ENCODE measurements around the gene KIF1A.

Gene KIF1A

GRCh38 chr2:240720686-240721595 is 99.1 kb downstream of the KIF1A start:
- no peak for DNase-seq (ENCODE audit: low read depth in 2 of 2)

DNA sequence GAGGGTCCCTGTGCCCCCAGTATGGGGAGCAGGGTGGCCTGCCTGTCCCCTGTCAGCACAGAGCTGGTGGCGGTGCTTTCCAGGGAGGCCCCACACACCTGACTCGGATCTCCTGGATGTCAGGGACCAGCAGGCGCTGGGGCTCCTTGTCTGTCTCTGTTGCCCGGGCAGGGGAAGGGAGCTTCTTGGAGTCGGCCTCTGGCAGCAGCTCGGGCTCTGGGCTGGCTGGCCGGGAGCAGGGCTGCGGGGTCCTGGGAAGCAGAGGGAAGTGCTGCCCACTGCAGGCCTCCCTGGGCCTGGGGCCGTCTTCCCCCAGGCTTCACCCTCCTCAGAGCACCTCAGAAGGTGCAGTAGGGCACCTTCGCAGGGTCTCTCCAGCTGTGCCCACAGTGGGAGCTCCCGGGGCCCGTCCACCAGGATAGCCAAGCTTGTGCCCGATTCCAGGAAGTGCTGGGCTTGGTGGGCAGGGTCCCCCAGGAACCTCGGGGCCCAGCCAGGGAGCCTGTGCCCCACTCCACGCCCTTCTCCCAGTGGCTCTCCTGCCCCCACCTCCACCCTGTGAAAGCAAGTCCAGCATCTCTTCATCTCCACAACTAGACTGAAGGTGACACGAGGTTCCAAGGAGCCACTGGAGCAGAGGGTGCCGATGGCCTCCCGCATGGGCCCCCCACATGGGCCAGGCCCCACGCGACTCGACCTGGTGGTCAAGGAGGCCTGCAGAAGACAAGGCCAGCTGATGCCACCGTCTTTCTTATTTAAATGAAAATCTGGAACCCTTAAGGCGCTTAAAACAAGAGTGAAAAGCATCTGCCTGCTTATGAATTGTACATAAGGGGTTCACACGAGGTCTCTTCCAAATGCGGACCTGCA is 100.1 kb downstream of the KIF1A start:
- DNase-seq (ENCODE audit: low read depth in 2 of 2) = no peak

DNA sequence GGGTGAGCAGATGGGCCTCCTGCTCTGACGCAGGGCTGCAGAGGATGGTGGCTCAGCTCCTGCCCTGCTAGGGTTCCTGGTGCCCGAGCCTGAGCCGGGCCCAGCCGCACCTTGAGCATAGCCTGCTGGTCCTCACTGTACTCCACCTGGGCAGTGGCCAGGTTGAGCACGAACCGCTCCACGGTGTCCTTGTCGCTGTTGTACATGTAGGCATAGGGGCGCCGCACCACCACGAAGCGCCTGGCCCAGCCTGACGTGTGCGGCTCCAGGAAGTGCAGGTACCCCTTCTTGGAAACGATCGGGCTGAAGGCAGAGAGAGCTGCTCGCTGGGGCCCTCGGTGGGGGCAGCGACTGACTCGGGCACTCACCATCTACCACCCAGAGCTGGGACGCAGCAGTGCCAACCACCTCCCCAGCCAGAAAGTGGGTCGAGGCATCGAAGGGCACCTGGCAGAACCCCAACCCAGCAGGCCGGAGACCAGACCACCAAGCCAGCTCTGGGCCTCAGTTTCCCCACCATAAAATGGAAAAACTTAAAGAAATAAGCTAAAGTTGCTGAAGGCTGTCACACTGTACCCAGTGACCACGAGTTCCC is 101.0 kb downstream of the KIF1A start:
- no peak for DNase-seq (ENCODE audit: low read depth in 2 of 2)

DNA sequence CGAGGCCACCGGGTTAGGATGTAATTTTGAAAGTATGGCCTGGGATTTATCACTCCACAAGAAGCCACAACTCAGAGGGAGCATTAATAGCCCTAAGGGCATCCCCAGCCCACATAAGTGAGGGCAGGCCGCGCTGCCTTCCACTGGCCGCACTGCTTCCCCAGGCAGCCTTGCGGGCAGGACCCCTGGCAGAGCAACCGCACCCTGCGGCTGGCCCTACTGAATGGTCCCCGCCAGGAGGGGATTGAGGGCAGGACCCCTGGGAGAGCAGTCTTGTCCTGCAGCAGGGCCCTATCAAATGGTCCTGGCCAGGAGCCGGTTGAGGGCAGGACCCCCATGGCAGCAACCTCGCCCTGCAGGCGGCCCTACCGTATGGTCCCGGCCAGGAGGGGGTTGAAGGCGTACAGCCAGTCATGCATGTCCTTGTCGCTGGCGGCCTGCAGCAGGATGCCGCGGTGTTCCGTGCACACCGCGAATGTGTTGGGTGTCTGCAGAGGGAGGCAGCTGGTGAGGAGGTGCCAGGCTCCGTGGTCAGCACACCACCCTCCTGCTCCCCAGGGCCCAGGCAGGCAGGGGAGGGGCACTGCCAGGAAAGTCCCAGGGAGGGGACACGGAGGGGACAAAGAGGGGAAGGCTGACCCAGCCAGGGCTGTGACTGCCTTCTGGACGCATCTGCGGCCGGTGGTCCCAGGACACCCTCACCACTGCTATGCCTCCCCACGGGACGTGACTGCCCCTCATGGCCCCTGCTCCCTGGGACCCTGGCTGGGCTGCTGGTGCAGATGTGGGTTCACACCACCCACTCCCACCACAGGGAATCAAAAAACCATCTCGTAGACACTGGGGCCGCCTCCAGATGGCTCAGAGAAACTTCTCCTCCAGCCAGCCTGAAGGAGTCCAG is 102.1 kb downstream of the KIF1A start:
- DNase-seq (ENCODE audit: low read depth in 2 of 2) = no peak

DNA sequence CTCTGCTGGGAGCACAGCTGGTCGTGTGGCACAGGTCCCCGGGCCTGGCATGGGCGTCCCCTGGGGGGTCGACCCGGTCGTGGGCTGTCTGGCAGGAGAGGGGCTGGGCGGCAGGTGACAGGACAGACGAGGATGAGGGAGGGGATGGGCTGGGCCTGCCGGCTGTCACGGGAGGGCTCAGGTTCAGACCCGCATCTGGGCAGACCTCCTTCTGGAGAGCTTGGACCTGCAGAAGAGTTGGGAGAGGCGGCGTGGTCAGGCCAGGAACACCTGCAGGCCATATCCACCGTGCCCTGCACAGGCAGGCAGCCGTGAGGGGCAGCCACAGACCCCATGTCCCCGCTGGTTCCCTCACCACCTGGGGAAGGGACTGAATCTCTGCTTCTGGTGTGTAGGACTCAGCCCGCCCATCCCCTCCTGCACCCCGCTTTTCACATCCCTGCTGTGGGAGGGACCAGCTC is 102.8 kb downstream of the KIF1A start:
- DNase-seq (ENCODE audit: low read depth in 2 of 2) = no peak

DNA sequence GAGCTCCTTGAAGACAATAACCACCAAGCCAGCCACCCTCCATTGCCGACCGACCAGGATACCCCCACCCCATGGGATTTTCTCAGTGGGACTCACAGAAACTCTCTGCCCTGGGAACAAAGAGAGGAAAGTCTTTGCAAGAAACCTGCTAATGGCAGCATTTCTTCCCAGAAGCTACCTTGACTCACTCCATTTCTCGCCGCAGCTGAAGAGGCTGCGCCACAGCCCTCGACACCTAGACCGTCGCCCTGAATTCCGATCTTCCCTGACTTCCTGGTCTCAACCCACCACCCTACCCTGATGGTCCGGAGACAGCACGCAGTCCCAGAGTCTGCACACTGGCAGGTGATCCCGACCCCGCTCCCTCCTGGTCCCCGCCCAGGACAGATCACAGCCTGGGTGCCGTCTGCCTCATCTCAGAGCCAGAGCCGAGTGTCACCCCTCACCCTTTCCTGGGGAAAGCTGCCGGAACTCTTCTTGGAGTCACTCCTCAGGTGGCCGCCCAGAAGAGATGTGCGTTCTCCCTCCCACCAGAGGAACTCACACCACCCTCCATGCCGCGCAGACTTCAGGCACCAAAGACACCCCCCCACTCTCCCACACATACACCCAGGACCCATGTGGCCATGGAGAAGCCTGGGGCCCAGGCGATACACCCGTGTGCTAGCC is 103.8 kb downstream of the KIF1A start:
- DNase-seq (ENCODE audit: low read depth in 2 of 2) = no peak

- no peak for DNase-seq (ENCODE audit: low read depth in 2 of 2)
Observed at GRCh38 chr2:240714747-240715725, 105.0 kb downstream of the KIF1A start.

GRCh38 chr2:240713928-240714746 is 105.9 kb downstream of the KIF1A start:
- no peak for DNase-seq (ENCODE audit: low read depth in 2 of 2)

DNA sequence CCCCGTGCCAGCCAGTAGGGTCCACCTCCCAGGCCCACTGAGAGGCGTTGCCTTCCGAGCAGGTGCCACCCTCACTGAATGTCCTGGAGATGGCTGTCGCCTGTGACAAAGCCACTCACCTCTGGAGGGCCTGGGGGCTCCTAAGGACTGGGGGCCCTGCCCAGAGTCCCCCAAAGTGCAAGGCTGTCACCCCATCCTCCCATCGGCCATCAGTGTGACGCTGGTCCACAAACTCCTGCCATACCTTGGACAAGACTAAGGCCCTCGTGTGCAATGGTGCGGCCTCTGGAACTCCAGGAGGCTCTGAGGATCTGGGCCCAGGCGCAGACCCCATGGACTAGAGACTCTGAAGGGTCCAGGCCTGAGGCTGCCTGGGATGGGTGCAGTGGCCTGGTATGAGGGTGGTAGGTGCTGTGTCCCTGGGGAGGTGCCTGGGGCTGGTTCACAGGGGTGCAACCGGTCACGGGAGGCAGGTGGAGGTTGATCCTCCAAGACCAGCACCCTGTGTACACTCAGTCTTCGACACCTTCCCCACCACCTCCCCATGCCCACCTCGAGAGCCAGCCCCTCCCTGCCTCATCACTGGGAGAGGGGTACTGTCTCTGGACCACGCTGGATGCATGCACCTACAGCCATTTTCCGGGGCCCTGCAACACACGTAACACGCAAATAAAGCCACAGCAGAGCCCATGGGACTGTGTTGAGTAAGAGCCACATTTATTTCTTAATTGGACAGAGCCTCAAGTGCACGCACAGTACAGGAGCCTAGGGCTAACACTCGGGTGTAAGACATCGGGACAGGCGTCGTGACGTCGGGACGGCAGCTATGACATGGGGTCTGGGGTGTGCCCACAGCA is 106.7 kb downstream of the KIF1A start:
- DNase-seq (ENCODE audit: low read depth in 2 of 2) = no peak

DNA sequence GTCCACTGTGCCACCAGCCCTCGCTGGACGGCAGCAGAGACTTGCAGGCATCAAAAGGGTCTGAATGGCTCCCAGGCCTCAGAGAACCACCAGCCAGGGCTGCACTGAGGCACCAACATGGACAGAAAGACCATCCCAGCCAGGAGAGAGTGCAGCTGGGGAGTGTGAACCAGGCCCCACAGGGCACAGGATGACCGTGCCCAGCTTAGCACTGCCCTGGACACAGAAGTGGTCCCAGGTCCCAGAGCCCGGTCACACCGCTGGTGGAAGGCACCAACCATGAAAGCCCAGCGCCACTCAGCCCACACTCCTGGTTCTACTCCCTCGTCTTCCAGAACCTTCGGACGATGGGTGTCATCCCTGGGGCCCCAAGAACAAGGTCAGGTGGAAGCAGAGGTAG is 107.9 kb downstream of the KIF1A start:
- no peak for DNase-seq (ENCODE audit: low read depth in 2 of 2)

DNA sequence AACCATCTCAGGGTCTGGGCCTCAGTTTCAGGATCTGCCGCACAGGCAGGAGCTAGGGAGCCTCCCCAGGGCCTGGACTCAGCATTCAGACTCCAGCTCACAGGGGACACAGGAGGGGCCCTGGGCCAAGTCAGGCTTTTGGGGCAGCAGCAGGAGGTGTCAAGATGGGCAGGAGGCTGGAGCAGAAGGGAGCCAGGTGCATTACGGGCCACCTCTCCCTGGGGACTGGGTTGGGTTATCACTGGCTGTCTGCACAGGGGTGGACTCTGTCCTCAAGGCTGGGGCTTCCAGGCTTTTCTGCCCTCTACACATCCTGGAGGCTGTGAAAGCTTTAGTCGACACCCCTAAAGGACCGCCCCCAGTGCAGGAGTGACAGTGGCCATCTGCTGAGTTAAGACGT is 108.3 kb downstream of the KIF1A start:
- no peak for DNase-seq (ENCODE audit: low read depth in 2 of 2)

GRCh38 chr2:240711296-240711695 is 108.7 kb downstream of the KIF1A start:
- no peak for DNase-seq (ENCODE audit: low read depth in 2 of 2)

DNA sequence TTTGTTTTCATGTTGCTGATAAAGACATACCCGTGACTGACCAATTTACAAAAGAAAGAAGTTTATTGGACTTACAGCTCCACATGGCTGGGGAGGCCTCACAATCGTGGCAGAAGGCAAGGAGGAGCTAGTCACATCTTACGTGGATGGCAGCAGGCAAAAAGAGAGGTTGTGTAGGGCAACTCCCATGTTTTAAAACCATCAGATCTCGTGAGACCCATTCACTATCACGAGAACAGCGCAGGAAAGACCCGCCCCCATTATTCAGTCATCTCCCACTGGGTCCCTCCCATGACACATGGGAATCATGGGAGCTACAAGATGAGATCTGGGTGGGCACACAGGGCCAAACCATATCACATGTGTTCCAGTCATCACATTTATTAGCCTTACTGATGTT is 111.6 kb downstream of the KIF1A start:
- no peak for DNase-seq (ENCODE audit: low read depth in 2 of 2)

- DNase-seq (ENCODE audit: low read depth in 2 of 2) = no peak
Observed at GRCh38 chr2:240707821-240708220, 112.2 kb downstream of the KIF1A start.

GRCh38 chr2:240707043-240707756 is 112.8 kb downstream of the KIF1A start:
- DNase-seq (ENCODE audit: low read depth in 2 of 2) = no peak

DNA sequence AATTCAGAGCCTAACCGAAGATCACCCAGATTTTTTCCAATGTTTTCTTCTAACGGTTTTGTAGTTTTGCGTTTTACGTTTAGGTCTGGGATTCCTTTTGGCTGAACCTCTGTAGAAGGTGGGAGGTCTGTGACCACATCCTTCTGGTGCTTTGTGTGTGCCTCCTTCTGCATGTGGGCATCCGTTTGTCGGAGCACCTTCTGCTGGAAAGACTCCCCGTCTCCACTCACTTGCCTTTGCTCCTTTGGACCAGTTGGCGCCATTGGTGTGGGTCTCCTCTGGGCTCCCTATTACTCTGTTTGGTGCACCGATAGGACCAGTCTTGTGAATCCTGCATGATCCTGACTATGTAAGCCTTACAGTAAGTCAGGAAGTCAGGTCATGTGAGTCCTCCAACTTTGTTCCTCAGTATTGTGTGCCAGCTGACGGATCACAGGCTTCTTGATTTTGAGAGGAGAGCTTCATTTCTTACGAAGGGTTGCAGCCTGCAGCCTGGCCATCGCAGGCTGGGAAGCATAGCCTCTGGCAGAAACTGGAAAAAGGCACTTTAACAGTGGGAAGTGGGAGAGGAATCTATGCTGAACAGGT is 114.7 kb downstream of the KIF1A start:
- no peak for DNase-seq (ENCODE audit: low read depth in 2 of 2)

DNA sequence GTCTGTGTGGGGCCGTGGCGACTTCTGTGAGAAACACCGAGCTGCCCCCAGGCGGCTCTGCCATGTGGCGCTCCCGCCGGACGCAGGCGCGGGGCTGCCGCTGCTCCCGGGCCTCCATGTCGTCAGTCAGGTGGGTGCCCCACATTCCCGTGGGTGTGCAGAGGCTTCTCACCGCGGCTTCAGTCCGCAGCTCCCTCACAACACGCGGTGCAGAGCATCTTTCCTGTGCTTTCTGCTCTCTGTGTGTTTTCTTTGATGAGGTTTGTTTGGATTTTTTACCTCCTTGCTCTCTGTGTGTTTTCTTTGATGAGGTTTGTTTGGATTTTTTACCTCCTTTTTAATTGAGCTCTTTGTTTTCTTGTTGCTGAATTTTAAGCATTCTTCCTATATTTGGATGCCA is 115.4 kb downstream of the KIF1A start:
- no peak for DNase-seq (ENCODE audit: low read depth in 2 of 2)
